GM12872 (cell line): ENCODE results near the gene FOXA2.

ENCODE experiments used
- TF ChIP-seq, protein P1 (sequence below): IDR thresholded peaks from 3 replicates; pipeline ENCODE4 v1.5.1; 2011; ENCODE audit warnings: low read depth, mild to moderate bottlenecking, low read length, moderate library complexity; ENCODE audit not compliant: insufficient read depth

Gene FOXA2

DNA sequence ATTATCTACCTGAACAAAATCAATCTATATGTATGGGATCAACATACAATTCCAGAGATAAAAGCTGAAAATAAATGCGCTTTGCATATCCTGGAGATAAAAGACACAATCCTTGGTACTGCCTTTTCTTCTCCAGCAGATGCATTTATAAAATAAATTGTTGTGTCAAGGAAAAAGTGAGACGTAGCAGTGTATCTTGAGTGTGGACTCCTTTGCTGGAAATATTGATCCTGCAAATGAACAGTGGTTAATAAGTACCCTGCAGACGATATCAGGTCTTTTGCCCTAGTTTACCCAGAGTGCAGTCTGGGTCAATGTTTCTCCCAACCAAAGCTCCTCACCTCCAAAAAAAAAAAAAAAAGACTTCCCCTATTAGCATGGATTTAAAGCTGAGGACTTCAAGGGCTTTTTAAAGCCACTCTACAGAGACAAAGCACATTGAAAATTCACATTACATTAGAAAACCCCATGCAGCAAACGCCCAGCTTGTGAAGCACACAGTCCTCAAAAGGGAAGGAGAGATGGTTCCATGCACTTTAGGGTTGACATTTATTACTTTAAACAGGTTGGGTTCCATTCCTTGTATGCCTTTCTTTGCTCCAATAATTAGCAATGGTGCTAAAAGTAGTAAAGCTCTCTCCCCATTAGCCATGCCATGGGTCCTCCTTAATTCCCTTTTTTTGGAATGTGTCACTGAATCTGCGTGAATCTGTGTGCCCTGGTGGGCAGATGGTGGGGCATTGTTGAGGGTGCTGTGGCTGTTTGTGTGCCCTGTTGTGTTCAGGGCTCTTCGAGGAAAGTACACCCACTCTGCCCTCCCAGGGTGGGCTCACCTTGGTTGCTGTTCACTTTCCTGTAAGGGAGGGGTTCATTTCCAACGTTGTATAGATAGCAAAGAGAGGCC, 21.1 kb downstream of the FOXA2 start:
- TF ChIP-seq, protein P1, sequence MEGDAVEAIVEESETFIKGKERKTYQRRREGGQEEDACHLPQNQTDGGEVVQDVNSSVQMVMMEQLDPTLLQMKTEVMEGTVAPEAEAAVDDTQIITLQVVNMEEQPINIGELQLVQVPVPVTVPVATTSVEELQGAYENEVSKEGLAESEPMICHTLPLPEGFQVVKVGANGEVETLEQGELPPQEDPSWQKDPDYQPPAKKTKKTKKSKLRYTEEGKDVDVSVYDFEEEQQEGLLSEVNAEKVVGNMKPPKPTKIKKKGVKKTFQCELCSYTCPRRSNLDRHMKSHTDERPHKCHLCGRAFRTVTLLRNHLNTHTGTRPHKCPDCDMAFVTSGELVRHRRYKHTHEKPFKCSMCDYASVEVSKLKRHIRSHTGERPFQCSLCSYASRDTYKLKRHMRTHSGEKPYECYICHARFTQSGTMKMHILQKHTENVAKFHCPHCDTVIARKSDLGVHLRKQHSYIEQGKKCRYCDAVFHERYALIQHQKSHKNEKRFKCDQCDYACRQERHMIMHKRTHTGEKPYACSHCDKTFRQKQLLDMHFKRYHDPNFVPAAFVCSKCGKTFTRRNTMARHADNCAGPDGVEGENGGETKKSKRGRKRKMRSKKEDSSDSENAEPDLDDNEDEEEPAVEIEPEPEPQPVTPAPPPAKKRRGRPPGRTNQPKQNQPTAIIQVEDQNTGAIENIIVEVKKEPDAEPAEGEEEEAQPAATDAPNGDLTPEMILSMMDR: no peak

DNA sequence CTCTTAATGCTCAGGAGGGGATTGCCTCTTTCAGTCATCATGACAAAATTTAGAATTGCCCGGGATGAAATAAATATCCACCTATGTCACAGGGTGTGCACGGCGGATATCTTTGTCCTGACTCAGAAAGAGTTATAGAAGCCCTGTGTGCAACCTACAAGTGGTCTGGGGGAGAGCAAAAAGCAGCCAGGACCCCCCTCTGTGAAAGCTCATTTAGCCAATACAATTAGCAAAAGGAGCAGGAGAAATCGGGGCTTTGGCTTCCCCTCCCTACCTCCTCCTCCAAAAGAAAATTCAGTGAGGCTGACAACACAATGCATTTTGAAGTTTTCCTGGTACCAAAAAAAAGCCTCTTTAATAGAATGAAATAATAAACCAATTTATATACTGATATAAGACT, 21.8 kb downstream of the FOXA2 start:
- TF ChIP-seq, protein P1: no peak

DNA sequence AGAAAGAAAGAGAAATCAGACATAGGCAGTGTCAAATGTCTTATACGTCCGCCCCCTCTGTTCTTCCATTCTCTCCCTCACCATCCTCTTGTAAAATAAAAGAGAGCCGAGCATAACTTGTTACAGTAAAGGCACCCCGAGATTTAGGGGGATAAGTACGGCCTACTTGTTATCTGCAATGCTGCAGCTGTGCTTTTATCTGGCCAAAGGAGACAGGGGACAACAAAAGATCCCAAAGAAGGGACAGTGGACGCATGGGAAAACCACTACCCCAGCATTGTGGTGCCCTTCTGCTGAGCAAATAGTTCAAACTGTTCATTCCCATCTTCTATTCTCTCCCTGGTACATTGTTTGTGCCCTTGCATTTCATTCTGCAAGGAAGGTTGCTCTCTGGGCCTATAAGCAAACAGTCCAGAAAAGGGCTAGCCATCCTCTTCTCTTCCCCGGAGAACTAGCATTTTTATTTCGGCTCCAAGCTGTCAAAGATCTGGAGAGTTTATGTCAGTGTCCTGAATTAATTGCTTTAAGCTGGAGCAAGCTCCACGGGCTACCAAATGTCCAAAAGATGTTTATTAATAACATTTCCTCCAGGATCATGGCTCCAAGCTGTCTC, 22.3 kb downstream of the FOXA2 start:
- TF ChIP-seq, protein P1: no peak

DNA sequence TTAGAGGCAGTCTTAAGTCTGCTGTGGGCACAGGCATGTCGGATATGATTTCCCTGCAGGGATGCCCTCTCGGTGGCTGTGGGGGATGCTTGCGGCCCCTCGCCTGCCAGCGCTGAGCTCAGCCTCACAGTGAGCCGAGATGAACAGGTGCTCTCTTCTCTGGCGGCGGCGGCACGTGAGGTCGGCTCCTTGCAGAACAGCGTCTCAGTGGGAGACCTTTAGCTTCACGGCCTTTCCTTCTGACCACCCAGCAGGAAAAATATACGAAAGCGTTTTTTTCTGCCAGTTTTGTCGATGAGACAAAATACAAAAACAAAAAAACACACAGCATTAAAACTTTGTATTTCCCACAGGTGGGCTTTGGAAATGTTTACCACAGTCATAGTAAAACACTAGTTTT, 23.6 kb downstream of the FOXA2 start:
- TF ChIP-seq, protein P1: no peak

DNA sequence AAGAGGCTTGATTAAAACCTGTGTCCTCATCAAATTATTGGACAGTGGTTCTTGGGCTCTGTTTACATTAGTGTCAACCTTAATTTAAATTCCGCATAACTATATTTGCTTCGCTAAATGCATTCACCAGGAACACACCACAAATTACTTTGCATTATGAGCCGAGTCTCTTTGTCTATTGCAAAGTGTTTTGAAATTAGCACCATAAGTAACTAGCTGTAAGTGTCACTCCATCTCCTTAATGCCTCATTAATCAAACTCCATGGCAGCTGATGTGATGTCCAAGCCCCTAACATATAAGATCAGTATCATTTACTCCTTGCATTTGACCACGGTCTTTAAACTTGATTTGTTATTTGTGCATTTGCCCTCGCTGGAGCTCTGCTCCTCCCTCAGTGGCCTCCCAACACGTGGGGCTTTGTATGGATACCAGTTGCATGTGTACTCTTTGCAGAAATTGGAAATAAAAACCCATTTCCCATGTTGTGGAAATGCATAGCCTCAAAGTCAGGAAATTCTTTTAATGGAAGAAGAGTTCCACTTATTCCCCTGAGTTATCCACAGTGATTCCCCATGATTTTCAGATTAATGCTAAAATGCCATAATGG, 24.6 kb downstream of the FOXA2 start:
- TF ChIP-seq, protein P1: no peak

DNA sequence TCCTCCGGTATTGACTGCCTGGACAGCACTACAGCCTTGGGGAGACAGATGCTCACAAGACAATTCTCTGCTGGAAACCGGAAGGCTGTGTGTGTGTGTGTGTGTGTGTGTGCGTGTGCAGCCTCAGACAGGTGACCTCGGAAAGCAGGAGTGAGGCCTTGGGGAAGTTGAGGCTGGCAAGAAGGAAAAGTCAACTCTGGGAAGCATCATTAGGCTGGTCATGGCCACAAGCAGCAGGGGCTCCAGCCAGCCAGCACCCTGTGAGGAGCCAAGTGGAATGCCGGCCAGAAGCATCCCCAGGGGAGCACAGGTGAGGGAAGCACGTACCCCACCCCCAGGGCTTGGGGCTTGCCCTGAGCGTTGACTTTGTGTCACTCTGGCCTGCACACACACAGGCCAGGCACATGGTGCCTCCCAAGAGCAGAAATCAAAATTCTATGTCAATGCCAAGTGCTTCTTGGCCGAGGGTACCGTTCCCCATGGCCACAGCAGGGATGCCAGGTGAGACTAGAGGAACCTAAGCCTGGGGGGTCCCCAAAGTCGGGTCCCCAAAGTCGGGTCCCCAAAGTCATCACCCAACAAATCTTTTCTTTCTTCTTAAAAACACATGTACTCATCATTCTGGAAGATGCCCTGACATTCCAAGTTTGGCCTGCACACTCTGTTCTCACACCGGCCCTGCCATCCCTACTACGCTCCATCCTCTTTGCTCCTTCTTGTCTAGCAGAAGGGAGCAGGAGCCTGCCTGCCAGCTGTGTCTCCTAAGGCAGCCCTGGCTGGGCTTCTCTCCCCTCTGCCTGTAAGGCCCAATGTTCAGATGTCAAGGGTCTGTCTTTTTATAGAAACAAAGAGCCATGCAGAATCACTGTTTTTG, 26.7 kb downstream of the FOXA2 start:
- TF ChIP-seq, protein P1: no peak
